B cell (primary cell): ENCODE results near the gene CALML6. TPM values are rescaled to one million over a fixed set of nuclear protein-coding genes. Genes with fewer than 3 reads are reported as not detected.

Experiments used
- ATAC-seq: fragments of 200-7000 bp; cut with Tn5 transposase; one replicate; pipeline ENCODE4 v1.10.0; 2021; ENCODE audit warnings: low read depth, mild to moderate bottlenecking, moderate number of reproducible peaks, moderate library complexity
- CTCF ChIA-PET: fragments of 350-600 bp; sonication (Branson Sonifier 250); formaldehyde crosslinking; loops from one replicate; lab custom pipeline; 2021; ENCODE audit warnings: antibody characterized with exemption, inconsistent platforms; lab: Charles Lee
- POLR2A ChIA-PET: fragments of 350-600 bp; sonication (Branson Sonifier 250); formaldehyde crosslinking; loops from one replicate; lab custom pipeline; 2021; ENCODE audit warnings: antibody characterized with exemption; lab: Charles Lee
- DNase-seq: peaks from one replicate; pipeline ENCODE4 v3.0.0; 2013
- H2AFZ ChIP-seq: 2 replicates; pipeline ENCODE4 v1.6.1; 2012; ENCODE audit warnings: mild to moderate bottlenecking, low read depth, low read length; ENCODE audit not compliant: insufficient read depth, poor library complexity, severe bottlenecking
- H3K27ac ChIP-seq, 2 donors: 1 replicate in 1 of 2; 2 replicates in 1 of 2; pipeline ENCODE4 v1.5.1; 2012 to 2013; ENCODE audit warnings: low read length in 2 of 2, mild to moderate bottlenecking in 2 of 2, moderate library complexity in 1 of 2
- H3K27me3 ChIP-seq, 4 experiments: fragments of 200-600 bp in 1 of 4; sonication (generic) in 1 of 4; replicated peaks in 1 of 4; 1 replicate in 2 of 4; 2 replicates in 2 of 4; pipeline versions ENCODE4 v1.6.1 to v1.7.0; 2013 to 2016; ENCODE audit warnings: low read length in 3 of 4, mild to moderate bottlenecking in 2 of 4, mixed read lengths in 1 of 4, moderate library complexity in 1 of 4; ENCODE audit not compliant: insufficient read depth in 4 of 4, control insufficient read depth in 3 of 4; ENCODE audit errors: control extremely low read depth in 1 of 4
- H3K36me3 ChIP-seq, 2 experiments: replicated peaks in 1 of 2; 1 replicate in 1 of 2; 2 replicates in 1 of 2; pipeline versions ENCODE4 v1.6.1 to v1.7.1; 2013; ENCODE audit warnings: low read length in 1 of 2; ENCODE audit not compliant: insufficient read depth in 2 of 2, control insufficient read depth in 1 of 2; ENCODE audit errors: control extremely low read depth in 1 of 2, extremely low read depth in 1 of 2
- H3K4me1 ChIP-seq, 2 donors: fragments of 200-600 bp in 1 of 2; sonication (generic) in 1 of 2; 1 replicate in 1 of 2; 2 replicates in 1 of 2; pipeline versions ENCODE4 v1.5.1 to v1.6.1; 2013 to 2017; ENCODE audit warnings: low read length in 2 of 2; ENCODE audit not compliant: control insufficient read depth in 2 of 2, insufficient read depth in 2 of 2
- H3K4me2 ChIP-seq: replicated peaks from 2 replicates; pipeline ENCODE3; 2012; ENCODE audit warnings: mild to moderate bottlenecking, low read depth, low read length; ENCODE audit not compliant: poor library complexity, severe bottlenecking
- H3K4me3 ChIP-seq, 5 experiments: fragments of 200-600 bp in 1 of 5; sonication (generic) in 1 of 5; 1 replicate in 3 of 5; 2 replicates in 2 of 5; pipeline versions ENCODE4 v1.5.1 to v1.7.0; 2011 to 2016; ENCODE audit warnings: low read length in 4 of 5, mild to moderate bottlenecking in 4 of 5, low read depth in 2 of 5, control low read depth in 1 of 5, moderate library complexity in 1 of 5; ENCODE audit not compliant: insufficient read depth in 1 of 5; ENCODE audit errors: control extremely low read depth in 1 of 5, extremely low read depth in 1 of 5
- H3K79me2 ChIP-seq: fragments of 200-600 bp; sonication (generic); one replicate; pipeline ENCODE4 v1.6.0; 2016; ENCODE audit warnings: low read length; ENCODE audit not compliant: control insufficient read depth, insufficient read depth
- H3K9ac ChIP-seq: fragments of 200-600 bp; sonication (generic); 2 replicates; pipeline ENCODE4 v1.6.1; 2017; ENCODE audit warnings: mild to moderate bottlenecking, low read length, moderate library complexity
- H3K9me3 ChIP-seq, 3 donors: one replicate each; pipeline versions ENCODE4 v1.6.1 to v1.7.1; 2013; ENCODE audit warnings: low read length in 2 of 3; ENCODE audit not compliant: control insufficient read depth in 2 of 3, insufficient read depth in 1 of 3; ENCODE audit errors: control extremely low read depth in 1 of 3
- H4K20me1 ChIP-seq: 2 replicates; pipeline ENCODE4 v1.6.0; 2012; ENCODE audit warnings: mild to moderate bottlenecking, low read length; ENCODE audit not compliant: insufficient read depth, control insufficient read depth, poor library complexity, severe bottlenecking
- H3K27ac Mint-ChIP-seq: one replicate; pipeline ENCODE4 v1.8.0; 2021; ENCODE audit warnings: mixed read lengths
- H3K27me3 Mint-ChIP-seq: one replicate; pipeline ENCODE4 v1.8.0; 2021; ENCODE audit warnings: mixed read lengths
- H3K4me1 Mint-ChIP-seq: one replicate; pipeline ENCODE4 v1.8.0; 2021; ENCODE audit warnings: mixed read lengths
- H3K4me3 Mint-ChIP-seq: one replicate; pipeline ENCODE4 v1.8.0; 2021; ENCODE audit warnings: mixed read lengths
- H3K9me3 Mint-ChIP-seq: one replicate; pipeline ENCODE4 v1.8.0; 2022; ENCODE audit warnings: mixed read lengths; ENCODE audit not compliant: insufficient read depth
- CTCF ChIP-seq: fragments of 200-600 bp; IDR thresholded peaks from one replicate; pipeline ENCODE4 v1.8.0; 2022; ENCODE audit warnings: antibody characterized with exemption, mild to moderate bottlenecking
- EZH2 ChIP-seq: IDR thresholded peaks from 2 replicates; pipeline ENCODE4 v1.6.1; 2012; ENCODE audit warnings: borderline replicate concordance, low read depth, mild to moderate bottlenecking, moderate library complexity, low read length; ENCODE audit not compliant: insufficient read depth, poor library complexity, severe bottlenecking
- whole genome bisulfite sequencing: methylation state at CpG from one replicate; pipeline ENCODE4 v1.1.5; 2013; ENCODE audit warnings: missing lambda C conversion rate; ENCODE audit not compliant: insufficient coverage; 5-methylcytosine and 5-hydroxymethylcytosine counted together
- intact Hi-C: fragments of 100-400 bp; cut with micrococcal nuclease; formaldehyde crosslinking; loops from one replicate; pipeline ENCODE4 v1.10.0; 2022
- polyA plus RNA-seq: library from polyadenylated mRNA; depleted of rRNA; stranded (reverse); fragments of >200 nt; gene quantifications from 2 replicates; pipeline ENCODE4 v1.2.3, GENCODE V29; 2012
- total RNA-seq, 2 donors: library from RNA; stranded (reverse); fragments of 120-200 nt in 1 of 2; gene quantifications; 1 replicate in 1 of 2; 2 replicates in 1 of 2; pipeline versions ENCODE4 v1.2.3 to v1.2.4, GENCODE V29; 2013 to 2022

CALML6 gene
- total and polyA plus RNA-seq, 2 donors (not counting 1 experiment from before 2014, with no cell fraction given) = 0.64 to 2.0 TPM

- Histone ChIP-seq H3K27me3 (peaks cover 0 to 16% (median 0%) of the 10 kb centered on the region in 4 experiments), H3K36me3 (no peaks in the 10 kb centered on the region), H3K79me2 (no peaks in the 10 kb centered on the region), H2AFZ (no peak overlapping the region), H3K4me2 (no peak overlapping the region), H3K27ac (no peak overlapping the region), H3K4me3 (no peak overlapping the region), H3K4me1 (peaks cover 2 to 3% of the 10 kb centered on the region in 2 donors), H3K9ac (no peak overlapping the region), H3K9me3 (peaks cover 0 to 4% (median 0%) of the 10 kb centered on the region in 3 donors), H4K20me1 (no peaks in the 10 kb centered on the region)
- no peak overlapping the region for H3K4me3 Mint-ChIP-seq
- H3K9me3 Mint-ChIP-seq = no peaks in the 10 kb centered on the region
- ATAC-seq (no peak), DNase-seq (peak; percentile 28)
- POLR2A ChIA-PET = no interaction called here
- intact Hi-C loops = no loop called here
- H3K27ac Mint-ChIP-seq = peak overlapping the region; percentile 26
- peaks cover 7% of the 10 kb centered on the region for H3K27me3 Mint-ChIP-seq
- H3K4me1 Mint-ChIP-seq = no peaks in the 10 kb centered on the region
- TF ChIP-seq CTCF (no peak), EZH2 (no peak)
- CTCF ChIA-PET = no interaction called here
- WGBS = 97% methylated on average over 21 of the region's 21 CpGs
Observed at GRCh38 chr1:1924849-1925248, 9.8 kb downstream of the CALML6 start.

- TF ChIP-seq EZH2 (no peak), CTCF (no peak)
- peak; percentile 17 for DNase-seq
- no peaks in the 10 kb centered on the region for H3K9me3 Mint-ChIP-seq
- 84% methylated on average over 26 of the region's 27 CpGs for WGBS
- no peak overlapping the region for H3K4me3 Mint-ChIP-seq
- H3K9ac ChIP-seq = no peak overlapping the region
- no peaks in the 10 kb centered on the region for H3K4me1 Mint-ChIP-seq
- intact Hi-C loops = no loop called here
- ChIA-PET CTCF (no interaction called here), POLR2A (no interaction called here)
- H3K4me2 ChIP-seq = no peak overlapping the region
- H3K27ac ChIP-seq = no peak overlapping the region
- no peak overlapping the region for H3K4me3 ChIP-seq
- H3K79me2 ChIP-seq = no peaks in the 10 kb centered on the region
- peaks cover 0 to 4% (median 0%) of the 10 kb centered on the region in 3 donors for H3K9me3 ChIP-seq
- no peaks in the 10 kb centered on the region for H4K20me1 ChIP-seq
- H3K27me3 Mint-ChIP-seq = peaks cover 7% of the 10 kb centered on the region
- H3K27me3 ChIP-seq = peaks cover 0 to 13% (median 0%) of the 10 kb centered on the region in 4 experiments
- no peak overlapping the region for H2AFZ ChIP-seq
- H3K36me3 ChIP-seq = no peaks in the 10 kb centered on the region
- no peaks in the 10 kb centered on the region for H3K4me1 ChIP-seq
- no peak overlapping the region for H3K27ac Mint-ChIP-seq
- no peak for ATAC-seq
Observed at GRCh38 chr1:1925437-1926345, 10.6 kb downstream of the CALML6 start.
